ENCODE data around the gene TRIM28.
"Not testable (repeated sequence)": the region's sequence is repeated elsewhere in the genome, so short reads cannot be mapped to it uniquely, and the experiment has no call there.

TRIM28 gene

DNA sequence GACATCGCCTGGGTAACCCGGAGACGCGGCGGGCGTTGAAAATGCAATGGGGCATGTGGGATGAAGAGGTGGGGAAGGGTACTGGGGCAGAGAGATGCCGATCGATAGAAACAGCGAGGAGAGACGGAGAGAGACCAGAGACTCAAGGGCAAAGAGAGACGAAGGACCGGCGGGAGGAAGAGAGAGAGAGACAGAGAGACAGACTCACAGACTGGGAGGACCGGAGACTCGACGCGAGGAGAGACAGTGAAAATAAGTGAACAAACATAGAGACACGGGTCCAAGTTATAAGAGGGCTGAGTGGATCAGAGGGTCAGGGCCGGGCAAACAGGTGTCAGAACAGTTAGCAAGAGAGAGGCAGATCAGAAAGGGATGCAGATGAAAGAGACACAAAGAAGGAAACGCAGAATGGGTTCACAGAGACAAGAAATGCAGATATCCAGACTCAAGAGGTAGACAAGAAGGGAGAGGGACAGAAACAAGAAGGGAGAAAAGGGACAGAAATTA, 29.8 kb downstream of the TRIM28 start:
- DNase-seq: no peak

DNA sequence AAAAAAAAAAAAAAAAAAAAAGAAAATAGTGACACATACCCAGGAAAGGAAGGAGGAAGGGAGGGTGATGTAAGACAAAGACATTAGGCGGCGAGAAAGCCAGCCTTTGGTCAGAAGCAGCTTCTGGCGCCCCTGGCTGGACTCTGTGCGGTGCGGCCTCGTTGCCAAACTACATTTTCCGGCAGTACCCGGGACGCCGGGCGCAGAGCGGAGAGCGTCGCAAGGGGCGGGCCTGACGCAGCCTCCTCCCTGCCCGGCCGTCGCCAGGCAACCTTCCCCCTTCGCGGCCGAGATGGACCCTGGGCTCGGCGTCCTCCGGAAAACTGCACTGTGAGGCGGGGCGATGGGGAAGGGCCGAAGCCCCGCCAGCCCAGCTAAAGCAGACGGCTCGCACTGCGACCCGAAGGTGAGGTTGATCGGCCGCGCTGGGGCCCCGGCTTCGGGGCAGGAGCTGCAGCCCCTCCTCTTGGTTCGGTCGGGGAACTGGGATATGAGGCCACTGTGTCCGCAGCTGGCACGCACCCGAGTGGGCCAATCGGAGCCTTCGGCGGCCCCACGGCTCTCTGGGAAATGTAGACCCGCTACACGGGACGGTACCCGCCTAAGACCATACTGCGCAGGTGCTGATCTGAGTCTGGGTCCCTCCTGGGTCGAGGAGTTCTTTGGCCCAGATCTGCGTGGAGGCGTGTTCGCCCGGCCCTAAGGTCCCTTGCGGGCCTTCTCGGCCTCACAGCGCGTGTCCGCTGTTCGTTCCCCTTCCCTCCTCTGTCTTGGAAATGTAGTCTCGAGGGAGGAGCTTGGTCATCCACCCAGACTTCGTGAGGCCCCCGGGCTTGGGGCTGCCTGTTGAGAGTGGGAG, 31.5 kb downstream of the TRIM28 start:
- DNase-seq: no peak

DNA sequence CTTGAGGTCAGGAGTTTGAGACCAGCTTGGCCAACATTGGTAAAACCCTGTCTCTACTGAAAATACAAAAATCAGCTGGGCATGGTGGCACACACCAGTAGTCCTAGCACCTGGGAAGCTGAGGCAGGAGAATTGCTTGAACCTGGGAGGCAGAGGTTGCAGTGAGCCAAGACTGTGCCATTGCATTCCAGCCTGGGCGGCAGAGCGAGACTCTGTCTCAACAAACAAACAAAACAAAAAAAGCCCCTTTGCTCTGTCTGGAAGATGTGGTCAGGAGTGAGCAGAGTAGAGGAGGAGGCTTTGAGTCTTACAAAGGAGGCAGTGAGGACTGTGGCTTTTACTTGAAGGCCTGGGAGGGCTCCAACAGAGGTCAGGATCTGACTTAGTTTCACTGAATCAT, 33.7 kb downstream of the TRIM28 start:
- DNase-seq: not testable (repeated sequence)

- DNase-seq: no peak
Observed at GRCh38 chr19:58578012-58578925, 34.4 kb downstream of the TRIM28 start.

GRCh38 chr19:58579473-58580142, 35.7 kb downstream of the TRIM28 start:
- DNase-seq: no peak

- DNase-seq: no peak
Observed at GRCh38 chr19:58581227-58582141, 37.6 kb downstream of the TRIM28 start.

DNA sequence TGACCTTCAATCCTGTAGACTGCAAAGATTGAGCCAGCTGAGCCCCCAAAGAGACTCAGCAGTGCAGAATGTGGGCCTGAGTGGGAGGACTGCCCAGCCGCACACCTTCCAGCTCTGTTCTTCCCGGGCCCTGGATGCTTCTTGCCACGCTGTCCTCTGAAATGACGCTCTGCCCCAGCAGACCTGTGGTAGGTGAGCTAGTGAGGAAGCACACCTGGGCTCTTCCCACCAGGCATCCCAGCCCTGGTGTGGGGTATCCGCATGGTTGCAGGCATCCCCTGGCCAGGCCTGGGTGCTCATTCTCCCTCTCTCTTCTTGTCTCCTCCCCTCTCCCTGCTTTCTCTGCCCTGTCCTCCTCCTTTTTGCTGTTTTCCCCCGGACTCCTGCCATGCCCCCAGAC, 39.1 kb downstream of the TRIM28 start:
- DNase-seq: no peak

- no peak for DNase-seq
Observed at GRCh38 chr19:58584498-58585441, 40.9 kb downstream of the TRIM28 start.

DNA sequence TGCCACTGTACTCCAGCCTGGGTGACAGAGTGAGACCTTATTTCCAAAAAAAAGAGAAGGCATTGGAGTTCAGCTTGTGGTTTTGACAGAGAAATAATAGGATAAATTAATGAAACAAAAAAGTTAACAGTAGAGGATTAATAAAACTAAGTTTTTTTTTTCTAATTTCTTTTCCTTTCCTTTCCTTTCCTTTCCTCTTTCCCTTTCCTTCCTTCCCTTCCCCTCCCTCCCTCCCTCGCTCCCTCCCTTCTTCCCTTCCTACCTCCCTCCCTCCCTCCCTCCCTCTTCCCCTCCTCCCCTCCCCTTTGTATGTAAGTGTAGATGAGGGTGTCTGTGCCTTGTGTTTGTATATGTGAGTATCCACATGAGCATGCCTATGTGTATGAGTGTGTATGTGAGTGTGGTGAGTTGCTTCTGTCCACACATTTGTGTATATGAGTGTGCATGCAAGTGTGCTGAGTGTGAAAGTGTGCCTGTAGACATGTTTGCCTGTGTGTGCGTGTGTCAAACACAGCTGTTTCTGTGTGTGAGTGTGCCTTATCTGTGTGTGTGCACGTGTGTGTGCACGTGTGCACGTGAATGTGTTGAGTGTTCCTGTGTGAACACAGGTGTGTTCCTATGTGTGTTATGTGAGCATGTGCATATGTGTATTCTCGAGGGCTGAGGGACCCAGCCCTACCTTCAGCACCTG, 41.7 kb downstream of the TRIM28 start:
- DNase-seq: no peak

DNA sequence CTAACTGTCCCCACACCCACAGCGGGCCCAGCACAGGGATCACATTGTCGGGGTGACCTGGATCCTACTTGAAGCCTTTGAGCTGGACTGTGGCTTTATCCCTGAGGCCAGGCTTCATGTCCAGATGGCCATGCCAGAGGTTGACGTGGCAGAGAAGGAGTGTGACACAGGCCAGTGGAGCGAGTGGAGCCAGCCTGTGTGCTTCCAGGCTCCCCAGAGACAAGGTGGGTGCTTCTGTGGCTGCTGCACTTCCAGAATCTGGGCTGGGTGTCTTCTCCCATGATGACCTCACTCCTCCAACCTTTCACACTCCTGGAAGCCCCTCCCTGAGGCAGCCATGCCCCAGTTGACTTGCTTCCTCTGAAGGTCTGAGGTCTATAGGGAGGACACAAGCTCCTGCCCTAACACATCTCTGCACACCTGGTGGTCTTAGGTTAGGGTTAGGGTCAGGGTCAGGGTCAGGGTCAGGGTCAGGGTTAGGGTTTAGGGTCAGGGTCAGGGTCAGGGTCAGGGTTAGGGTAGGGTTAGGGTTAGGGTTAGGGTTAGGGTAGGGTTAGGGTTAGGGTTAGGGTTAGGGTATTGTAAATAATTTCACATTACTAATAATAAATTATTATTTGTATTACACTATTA, 42.4 kb downstream of the TRIM28 start:
- no peak for DNase-seq

All from anterior cingulate cortex (tissue), 58 donors.